Measurements from ENCODE around the gene MACROD2.
A peak's percentile ranks its signal among the peaks of the same experiment; 100 is the strongest.

Gene MACROD2

GRCh38 chr20:15921930-15922329, 1926.6 kb downstream of the MACROD2 start:
- no peak for DNase-seq

GRCh38 chr20:15922556-15922955, 1927.2 kb downstream of the MACROD2 start:
- no peak for DNase-seq

DNA sequence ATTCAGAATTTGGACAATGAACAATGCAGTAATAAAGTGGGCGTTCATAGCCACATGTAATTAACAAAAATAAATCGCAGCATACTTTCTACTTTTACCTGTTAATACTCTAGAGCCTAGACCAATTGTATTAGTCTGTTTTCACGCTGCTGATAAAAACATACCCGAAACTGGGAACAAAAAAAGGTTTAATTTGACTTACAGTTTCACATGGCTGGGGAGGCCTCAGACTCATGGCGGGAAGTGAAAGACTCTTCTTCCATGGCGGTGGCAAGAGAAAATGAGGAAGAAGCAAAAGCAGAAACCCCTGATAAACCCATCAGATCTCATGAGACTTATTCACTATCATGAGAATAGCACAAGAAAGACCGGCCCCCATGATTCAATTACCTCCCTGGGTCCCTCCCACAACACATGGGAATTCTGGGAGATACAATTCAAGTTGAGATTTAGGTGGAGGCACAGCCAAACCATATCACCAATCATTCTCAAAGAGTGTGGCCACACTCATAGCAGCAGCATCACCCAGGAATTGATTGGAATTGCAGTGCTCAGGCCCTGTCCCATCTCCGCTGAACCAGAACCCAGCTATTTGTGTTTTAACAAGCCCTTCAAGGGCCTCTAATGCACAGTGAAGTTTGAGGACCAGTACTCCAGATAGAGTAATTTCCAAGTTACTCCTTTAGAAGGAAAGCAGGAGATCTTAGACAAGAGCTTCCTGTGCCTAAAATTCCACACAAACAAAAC, 1927.9 kb downstream of the MACROD2 start:
- DNase-seq = no peak

DNA sequence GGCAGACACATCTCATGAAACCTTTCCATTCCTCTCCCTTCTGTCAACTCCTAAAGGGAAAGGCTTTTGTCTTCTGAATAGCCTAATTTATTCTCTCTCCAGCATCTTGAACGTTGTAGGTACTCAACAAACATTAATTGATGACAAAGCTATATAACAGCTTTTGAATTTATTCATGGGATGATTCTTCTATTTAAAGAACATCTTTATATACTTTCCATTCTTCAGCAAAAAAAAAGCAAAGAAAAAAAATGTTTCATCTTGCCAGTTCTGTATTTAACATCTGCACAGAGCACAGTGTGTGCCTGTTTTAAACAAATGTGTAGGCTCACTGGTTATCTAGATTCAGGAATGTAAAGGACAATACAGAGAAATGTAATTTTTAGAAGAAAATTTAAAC, 1929.2 kb downstream of the MACROD2 start:
- DNase-seq = peak in 1 of 58 donors; percentile 30

GRCh38 chr20:15925376-15925775, 1930.1 kb downstream of the MACROD2 start:
- DNase-seq = no peak

DNA sequence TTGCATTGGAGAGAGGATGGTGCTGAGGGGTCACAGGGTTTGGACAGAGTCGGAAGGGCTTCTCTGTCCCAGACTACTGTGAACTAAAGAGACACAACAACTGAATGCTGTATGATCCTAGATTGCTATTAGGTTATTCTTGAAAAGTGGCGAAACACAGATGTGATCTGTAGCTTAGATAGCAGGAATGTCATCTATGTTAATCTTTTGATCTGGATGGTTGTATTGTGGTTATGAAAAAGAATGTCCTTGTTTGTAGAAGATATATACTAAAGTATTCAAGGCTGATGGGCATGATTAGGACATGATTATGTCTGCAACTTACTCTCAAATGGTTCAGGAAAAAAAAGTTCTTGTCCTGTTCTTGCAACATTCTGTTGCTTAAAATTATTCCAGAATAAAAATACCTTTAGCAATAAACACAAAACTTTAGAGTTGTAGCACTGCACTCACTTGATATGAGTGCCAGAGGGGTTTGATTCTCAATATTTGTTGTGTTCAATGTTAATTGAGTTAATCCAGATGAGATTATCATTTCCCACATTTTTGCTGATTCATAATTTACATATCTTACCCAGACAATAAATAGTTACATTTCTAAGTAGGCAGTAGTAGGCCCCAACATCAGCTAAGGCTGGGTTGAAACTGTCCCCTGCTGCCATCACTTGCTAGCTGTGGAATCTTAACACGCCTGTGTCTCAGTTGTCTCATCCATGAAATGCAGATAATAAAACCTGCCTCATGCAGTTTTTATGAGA, 1932.8 kb downstream of the MACROD2 start:
- DNase-seq = no peak

- DNase-seq = no peak
Observed at GRCh38 chr20:15928946-15929345, 1933.6 kb downstream of the MACROD2 start.

GRCh38 chr20:15930311-15931305, 1935.3 kb downstream of the MACROD2 start:
- peak in 6 of 58 donors; percentile 1 to 40 (median 11) for DNase-seq

- no peak for DNase-seq
Observed at GRCh38 chr20:15931897-15932296, 1936.6 kb downstream of the MACROD2 start.

- DNase-seq = peak in 2 of 58 donors; percentile 4 to 15
Observed at GRCh38 chr20:15937179-15937578, 1941.9 kb downstream of the MACROD2 start.

- no peak for DNase-seq
Observed at GRCh38 chr20:15938847-15939246, 1943.5 kb downstream of the MACROD2 start.

DNA sequence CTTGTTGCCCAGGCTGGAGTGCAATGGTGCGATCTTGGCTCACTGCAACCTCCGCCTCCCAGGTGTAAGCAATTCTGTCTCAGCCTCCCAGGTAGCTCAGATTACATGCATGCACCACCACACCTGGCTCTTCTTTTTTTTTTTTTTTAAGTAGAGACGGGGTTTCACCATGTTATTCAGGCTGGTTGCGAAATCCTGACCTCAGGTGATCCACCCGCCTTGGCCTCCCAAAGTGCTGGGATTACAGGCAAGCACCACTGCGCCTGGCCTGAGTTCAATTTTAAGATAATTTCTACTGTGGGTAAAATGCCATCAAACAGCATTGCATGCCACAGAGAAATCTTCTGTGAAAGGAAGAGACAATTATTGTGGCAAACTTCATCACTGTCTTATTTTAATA, 1944.8 kb downstream of the MACROD2 start:
- no peak for DNase-seq

- DNase-seq = no peak
Observed at GRCh38 chr20:15942130-15942529, 1946.8 kb downstream of the MACROD2 start.

DNA sequence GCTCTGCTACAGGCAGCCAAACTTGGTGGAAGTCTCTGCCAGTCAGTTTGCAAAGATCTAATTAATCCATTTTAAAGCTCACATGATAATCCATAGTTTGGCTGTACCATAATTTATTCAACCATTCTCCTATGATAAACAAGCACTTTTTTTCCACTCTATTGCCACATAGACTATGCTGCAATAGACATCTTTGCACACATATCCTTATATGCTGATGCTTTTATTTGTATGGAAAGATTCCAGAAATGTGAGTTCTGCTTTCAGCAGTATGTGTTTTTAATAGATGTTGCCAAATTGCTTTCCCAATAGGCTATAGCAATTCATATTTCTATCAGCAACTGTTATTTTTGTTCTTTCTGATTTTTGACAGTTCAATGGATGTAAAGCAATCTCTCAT, 1950.0 kb downstream of the MACROD2 start:
- no peak for DNase-seq

GRCh38 chr20:15949391-15949790, 1954.1 kb downstream of the MACROD2 start:
- DNase-seq = no peak

DNA sequence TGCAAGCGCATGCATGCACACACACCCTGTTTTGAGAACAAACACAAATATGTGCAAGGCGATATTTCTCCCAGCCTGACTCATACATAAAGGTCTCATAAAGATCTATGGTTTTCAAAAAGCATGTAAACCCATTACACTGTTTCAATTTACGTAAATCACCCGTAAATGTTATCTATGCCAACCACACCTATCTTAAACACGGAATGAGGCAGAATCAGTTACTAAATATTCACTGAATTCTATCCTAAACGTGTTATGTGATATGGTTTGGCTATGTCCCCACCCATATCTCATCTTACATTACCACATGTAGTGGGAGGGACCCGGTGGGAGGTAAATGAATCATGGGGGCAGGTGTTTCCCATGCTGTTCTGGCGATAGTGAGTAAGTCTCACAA, 1956.3 kb downstream of the MACROD2 start:
- no peak for DNase-seq

- DNase-seq = no peak
Observed at GRCh38 chr20:15958142-15958541, 1962.8 kb downstream of the MACROD2 start.

DNA sequence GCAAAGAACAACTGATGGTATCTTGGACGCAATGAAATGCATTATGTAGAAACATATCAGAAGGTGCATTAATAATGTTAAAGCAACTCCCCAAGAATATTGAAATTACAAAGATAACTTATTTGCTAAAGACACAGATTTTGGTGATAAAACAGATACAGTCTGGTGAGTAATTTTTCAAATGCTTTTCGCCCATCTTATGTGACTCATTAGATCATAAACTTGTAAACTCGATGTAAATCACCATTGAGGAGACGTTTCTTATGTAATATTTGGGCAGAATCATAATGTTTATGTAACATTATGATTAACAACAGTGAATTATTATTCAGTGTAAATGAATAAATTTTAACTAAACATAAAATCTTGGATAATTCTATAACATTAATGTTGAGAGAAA, 1969.8 kb downstream of the MACROD2 start:
- no peak for DNase-seq

GRCh38 chr20:15967334-15967733, 1972.0 kb downstream of the MACROD2 start:
- DNase-seq = no peak

GRCh38 chr20:15976047-15976736, 1980.9 kb downstream of the MACROD2 start:
- no peak for DNase-seq

DNA sequence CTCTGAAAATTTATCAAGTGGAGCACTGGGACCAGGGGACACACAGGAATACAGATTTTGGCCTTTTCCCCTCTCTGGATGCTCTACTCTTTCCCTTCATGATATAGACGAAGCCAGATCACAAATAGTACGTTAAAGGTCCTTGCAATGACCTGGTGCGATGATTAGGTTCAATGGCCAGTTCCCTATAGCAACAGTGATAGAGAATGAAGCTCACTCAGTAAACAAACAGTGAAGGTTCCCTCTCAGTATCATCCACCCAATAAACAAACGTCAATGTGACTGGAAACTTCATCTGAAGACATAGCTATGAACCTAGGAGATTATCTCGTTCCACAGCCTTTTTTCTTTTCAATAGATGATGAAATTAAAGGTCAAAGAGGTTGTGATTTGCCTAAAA, 1981.7 kb downstream of the MACROD2 start:
- DNase-seq = no peak

Measured in anterior cingulate cortex (tissue), 58 donors.